Neural cell (in vitro differentiated cells): ENCODE measurements around the gene MAP2.

Experiments used
- CTCF ChIP-seq: fragments of 450-650 bp; IDR thresholded peaks from 2 replicates; pipeline ENCODE4 v1.5.1; 2014; ENCODE audit warnings: antibody characterized with exemption, mild to moderate bottlenecking, moderate library complexity; ENCODE audit not compliant: poor library complexity, severe bottlenecking
- EZH2 ChIP-seq: fragments of 200-600, 300-800 bp; shearing (Covaris generic), sonication (generic); IDR thresholded peaks from 2 replicates; pipeline ENCODE4 v1.6.1; 2014; ENCODE audit warnings: antibody characterized with exemption, low read length, borderline replicate concordance, mild to moderate bottlenecking; ENCODE audit not compliant: insufficient read depth, poor library complexity, severe bottlenecking
- POLR2AphosphoS5 ChIP-seq: IDR thresholded peaks from 2 replicates; pipeline ENCODE4 v1.6.1; 2012
- RAD21 ChIP-seq: fragments of 450-650 bp; conservative IDR thresholded peaks from 2 replicates; pipeline ENCODE4 v1.6.1; 2014; ENCODE audit warnings: antibody characterized with exemption, mild to moderate bottlenecking, moderate library complexity
- REST ChIP-seq: IDR thresholded peaks from 2 replicates; pipeline ENCODE4 v1.6.1; 2012; ENCODE audit warnings: borderline replicate concordance
- TAF1 ChIP-seq: IDR thresholded peaks from 2 replicates; pipeline ENCODE4 v1.6.1; 2012; ENCODE audit warnings: low read depth

GRCh38 chr2:209463835-209464234 is 40.0 kb downstream of the MAP2 start:
- TF ChIP-seq RAD21 (no peak), CTCF (no peak), EZH2 (no peak), TAF1 (no peak), REST (no peak), POLR2AphosphoS5 (no peak)
